Hematopoietic multipotent progenitor cell treated with erythropoietin and hydrocortisone succinate and interleukin-3 and kit ligand, for 4 days (in vitro differentiated cells): ENCODE data around the gene FBLN7.

Experiments
- DNase-seq: peaks from one replicate; pipeline ENCODE4 v3.0.0-alpha.2; 2015

FBLN7 gene

DNA sequence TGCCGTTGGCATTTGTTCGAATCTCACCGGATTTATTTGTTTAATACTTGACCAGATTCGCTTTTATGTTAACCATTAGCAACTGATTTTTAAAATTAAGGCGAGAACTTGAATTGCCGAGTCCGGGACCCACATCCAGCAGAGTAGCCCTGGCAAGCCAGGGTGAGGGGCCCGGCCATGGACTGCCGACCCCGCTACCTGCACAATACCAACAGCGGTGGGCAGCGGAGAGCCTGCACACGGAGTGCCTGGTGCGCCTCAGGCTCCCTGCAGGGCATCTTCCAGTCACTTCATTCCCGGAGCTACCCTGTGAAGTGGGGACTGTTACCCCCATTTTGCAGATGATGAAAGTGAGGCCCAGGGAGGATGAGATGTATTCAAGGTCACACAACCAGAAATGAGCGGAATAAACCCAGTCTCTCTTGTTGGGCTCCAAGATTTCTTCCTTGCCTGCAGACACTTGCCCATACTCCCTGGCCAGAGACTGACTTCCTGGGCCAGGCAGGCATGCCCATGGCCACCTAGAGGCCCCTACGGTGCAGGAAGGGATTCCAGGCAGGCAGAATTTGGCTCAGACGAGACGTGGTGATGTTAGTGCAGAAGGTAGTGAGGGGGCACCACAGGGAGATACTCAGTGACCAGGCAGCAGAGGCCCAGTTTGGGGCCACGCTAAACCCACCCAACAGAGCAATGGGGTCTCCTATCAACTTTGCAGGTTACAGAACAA lies 2.9 kb downstream of the FBLN7 start:
- no peak for DNase-seq

DNA sequence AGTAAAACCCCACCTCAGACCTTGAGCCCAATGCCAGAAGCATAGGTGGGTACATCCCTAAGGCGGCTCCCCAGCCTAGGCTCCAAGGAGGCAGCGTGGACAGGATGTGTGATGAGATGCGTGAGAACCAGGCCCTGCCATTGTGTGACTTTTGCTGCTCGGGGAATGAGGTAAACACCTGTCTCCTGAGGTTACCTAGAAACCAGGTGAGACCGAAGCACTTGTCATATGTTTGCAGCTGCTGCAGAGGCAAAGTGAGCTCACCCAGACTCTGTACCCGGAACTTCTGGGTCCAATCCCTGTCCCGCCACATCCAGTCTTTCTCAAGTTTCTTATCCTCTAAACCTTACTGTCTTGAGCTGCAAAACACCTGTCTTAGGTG lies 3.4 kb downstream of the FBLN7 start:
- DNase-seq = no peak

DNA sequence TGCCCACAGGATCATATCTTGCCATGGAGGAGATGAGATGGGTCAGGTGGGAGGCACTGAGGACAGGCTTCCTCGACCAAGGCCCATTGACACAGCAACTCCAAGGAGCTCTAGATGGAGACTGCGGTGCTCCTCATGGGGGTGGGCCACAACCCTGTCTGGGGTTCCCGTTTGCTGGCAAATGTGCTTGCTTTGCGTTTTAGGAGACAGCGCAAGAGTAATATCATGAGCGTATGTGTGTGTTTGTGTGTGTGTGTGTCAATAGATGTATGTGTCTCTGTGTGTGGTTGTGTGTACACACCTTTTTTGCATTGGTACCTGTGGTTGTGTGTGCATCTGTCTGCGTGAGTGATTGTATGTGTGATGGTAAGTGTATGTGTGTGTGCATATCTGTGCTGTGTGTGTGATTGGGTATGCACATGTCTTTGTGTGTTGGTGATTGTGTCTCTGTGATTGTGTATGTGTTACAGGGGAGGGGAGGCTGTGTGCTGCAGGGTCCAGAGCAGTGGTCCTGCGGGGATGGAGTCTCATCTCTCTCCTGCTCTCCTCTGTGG lies 4.4 kb downstream of the FBLN7 start:
- no peak for DNase-seq

DNA sequence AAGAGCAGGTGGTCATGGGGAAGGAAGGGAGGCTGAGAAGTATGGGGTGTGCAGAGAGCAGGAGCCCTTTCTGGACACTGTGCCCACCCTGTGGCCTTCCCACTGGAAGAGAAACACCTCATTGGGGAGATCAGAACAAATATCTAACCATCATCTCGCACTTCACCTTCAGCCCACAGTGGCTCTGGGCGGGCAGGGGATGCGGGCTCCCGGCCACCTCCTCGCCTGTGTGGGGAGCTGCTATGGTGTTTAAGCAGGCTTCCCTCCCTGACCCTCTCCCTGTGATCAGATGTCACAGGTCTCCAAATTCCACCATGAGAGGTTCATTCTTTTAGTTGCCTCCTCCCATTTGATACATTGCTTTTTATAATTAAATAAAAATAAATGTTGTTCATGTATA lies 5.0 kb downstream of the FBLN7 start:
- DNase-seq = no peak

DNA sequence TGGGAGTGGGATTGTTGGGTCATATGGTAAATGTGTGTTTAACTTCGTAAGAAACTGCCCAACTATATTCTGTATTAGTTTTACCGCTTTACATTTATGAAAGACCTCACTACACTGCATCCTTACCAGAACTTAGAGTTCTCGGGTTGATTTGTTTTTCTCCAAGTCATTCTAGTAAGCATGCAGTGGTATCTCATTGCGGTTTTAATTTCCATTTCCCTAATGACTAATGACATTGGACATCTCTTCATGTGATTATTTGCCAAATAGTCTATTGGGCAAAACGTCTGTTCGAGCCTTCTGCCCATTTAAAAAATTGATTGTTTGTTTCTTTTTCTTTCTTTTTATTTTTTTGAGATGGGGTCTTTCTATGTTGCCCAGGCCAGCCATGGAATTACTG lies 6.8 kb downstream of the FBLN7 start:
- no peak for DNase-seq

DNA sequence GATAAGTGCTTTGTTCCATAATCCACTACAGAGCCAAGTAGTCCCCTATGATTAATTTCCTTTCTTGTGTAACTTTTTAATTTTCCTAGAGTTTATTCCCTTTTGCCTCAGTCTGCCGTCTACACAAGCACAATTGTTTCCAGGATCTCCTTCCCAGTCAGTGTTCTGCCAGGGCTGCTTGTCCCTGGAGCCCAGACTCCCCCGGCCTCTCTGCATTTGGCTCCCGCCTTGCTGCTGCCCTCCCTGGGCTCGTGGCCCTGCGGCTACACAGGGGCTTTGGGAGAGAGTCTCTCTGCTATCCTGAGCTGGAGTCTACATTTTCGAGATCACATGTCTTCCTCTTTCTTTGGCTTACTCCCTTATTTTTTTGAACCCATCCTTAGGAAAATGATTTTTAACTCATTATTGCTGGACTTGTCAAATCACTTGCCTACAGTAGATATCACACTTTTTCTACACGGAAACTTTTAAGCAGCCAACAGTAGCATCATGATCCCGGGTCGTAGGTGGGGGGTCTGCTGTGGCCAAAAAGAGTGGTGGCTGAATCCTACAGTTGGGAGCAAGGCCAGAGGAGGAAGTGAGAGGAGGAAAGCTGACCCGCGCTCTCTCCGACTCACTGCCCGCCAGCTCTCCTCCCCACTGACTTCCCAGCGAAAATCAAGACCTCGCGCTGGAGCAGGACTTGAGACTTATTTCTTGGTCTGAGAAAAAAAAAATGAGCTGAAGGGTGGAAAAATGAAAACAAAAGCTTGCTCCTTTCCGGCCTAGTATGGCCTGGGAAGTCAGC lies 9.4 kb downstream of the FBLN7 start:
- no peak for DNase-seq

DNA sequence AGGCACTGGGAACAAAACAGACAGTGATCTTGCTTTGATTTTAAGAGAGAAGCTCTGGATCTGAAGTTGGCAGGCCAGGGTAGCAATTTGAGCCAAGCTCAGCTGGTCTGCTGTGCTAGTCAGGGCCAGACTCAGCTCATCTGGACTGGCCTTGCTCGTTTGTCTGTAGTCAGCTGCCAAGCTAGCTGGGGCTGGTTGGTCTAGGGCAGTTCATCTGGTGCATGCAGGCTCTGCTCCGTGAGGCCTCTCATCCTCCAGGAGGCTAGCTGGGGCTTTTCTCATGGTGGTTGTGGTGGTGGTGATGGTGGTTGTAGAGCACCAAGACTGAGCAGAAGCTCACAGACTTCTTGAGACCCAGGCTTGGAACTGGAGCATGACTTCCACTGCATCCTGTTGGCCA lies 10.3 kb downstream of the FBLN7 start:
- no peak for DNase-seq

DNA sequence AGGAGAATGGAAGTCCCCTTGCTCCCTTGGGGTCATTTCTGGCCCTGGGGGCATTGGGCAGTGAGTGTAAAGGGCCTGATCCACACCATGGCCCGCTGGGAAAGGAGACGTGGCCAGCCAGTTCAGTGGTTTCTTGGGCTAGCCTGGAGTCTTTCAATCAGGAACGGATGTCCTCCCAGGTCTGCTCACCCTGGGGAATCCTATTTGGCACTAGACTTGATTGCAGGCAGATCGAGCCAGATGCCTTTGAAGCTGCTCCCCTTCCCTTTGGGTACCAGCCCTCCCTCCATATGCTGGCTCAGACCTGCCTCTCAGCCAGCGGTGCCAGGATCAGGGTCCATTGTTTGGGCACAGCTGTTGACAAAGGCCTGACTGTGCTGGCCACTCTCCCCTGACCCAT lies 11.0 kb downstream of the FBLN7 start:
- no peak for DNase-seq

DNA sequence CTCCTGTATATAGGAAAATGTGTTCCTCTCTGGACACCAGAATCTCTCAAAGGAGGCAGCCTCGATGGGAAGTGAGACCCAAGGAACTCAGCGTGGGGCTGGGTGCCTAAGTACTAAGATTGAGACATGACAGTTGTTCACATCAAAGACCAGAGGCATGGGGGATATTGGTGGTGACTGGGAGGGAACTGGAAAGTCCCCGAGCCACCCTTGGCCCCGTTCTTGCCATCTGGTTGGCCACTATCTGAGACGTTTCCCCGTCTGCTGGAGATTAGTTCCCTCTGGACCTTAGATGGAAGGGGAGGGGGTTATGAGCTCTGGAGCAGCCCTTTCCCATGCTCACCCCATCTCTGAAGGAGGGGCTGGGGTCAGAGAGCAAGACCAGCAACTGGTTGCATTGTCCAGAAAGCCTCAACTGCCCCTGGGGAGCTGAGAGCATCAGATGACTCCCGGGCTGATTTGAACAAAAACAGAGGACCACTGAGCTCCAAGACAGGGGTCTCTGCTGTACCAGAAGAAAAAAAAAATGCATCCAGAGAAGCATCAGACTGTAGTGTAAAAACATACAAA lies 11.8 kb downstream of the FBLN7 start:
- no peak for DNase-seq

DNA sequence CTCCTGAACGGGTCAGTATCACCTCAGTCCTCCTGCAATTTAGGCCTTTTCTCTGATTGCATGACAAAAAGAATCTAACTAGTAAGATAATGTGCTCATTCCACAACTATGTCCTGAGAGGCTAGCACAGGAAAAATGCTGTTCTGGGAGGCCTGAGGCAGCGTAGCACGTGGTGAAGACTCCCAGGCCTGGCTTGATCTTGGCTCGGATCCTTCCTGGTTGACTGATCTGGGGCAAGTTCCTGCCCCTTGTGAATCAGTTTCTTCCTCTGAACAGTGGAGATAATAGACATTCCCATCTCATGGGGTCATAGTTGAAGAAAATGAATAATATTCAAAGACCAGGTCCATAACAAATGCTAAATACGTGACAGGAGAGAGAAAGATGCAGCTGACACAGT lies 12.3 kb downstream of the FBLN7 start:
- DNase-seq = no peak

DNA sequence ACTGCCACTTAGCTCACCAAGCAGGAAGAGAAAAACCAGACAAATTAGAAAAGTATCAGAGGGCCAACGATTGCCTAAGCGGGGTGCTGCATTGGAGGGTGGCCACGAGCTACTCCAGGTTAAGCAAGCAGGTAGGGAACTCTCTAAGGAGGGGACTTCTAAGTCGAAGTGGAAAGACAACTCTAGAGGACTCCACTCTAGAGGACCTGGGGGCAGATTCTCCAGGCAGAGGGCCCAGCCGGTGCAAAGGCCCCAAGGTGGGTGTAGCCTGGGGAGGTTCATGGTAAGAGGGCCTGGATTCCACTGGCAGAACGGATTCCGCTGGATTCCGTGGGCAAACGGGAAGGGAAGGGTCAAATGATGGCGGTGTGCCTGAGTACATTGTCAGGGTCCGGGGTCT lies 12.7 kb downstream of the FBLN7 start:
- DNase-seq = no peak

DNA sequence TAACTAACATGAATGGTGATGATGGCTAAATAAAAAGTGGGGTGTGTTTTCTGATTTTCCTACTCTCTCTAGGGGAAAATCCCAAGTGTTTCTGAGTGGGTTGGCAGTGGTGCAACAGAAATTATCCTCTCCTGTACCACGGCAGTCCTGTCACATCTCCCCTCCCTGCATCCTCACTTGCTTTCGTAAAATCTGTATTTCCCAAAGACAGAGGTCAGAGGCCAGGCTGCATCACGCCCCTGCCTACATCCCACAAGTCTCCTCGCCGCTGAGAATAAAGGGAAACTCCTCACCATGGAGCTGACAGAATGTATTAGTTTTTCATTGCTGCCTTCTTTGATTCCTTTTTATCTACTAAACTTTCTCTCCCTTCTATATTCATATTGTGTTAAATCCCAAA lies 13.1 kb downstream of the FBLN7 start:
- DNase-seq = no peak

DNA sequence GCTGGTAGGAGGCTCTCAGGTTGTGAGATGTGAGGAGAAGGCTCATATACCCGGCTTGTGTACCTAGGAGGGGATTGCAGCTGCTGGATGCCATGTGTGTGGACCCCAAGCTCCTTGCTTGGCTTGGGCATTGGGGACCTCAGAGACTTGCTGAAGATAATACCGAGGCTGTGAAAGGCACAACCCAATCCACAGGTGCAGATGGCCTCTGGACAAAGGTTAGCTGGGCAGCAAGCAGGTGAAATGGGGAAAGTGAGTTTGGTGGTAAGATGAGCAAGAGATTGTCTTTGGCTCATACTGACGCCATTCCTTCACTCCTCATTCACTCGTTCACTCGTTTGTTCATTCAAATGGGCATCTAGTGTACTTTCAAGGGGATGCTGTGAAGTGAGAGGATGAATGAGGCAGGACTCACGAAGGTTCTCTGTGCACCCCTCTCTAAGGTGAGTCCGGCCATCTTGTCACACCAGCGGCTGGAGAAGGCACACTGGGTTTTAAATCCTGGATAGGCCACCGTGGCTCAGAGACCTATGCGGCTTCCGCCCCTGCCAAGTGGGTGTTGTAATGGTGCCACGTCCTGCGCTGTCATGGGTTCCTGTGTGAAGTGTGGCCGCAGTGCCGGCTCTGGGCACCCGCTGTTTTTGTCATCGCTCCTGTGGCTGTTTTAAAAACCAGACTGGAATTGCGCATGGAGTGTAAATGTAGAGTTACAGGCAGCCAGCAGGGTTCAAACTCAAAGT lies 13.7 kb downstream of the FBLN7 start:
- no peak for DNase-seq

DNA sequence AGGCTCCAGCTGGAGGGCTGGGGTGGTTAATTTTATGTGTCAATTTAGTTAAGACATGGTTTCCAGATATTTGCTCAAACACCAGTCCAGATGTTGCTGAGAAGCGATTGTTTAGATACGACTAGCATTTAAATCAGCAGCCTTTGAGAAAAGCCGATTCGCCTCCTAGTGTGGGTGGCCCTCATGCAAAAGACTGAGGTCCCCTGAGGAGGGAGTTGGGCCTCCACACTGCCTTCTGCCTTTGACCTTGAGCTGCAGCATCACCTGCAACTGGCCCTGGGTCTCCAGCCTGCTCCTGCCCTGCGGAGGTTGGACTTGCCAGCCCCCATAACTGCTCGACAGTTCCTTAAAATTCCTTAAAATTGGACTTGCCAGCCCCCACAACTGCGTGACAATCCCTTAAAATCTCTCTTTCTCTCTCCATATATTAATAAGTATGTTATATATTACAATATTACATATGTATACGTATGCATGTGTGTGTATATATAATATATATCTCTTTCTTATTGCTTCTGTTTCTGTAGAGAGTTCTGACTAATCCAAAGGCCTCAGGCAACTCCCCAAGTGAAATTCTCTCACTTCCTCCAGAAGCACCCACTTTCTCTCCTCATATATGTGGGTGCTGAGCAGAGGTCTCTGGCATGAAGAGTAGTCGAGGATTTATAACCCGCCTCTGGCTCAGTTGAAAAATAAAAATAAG lies 14.4 kb downstream of the FBLN7 start:
- no peak for DNase-seq

DNA sequence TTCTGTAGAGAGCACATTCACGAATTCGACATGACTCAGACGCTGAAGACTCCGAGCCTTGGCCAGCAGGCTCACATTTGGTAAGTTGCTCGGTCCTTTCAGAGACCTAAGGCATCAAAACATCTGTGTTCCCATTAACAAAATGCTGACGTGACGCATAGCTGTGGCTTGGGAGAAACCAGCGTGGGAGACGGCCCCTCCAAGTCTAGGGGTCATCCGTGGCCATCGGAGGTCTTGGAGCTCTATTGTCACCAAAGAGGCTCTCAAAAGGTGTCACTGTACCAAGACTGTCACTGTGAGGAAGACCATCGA lies 14.9 kb downstream of the FBLN7 start:
- DNase-seq = no peak

DNA sequence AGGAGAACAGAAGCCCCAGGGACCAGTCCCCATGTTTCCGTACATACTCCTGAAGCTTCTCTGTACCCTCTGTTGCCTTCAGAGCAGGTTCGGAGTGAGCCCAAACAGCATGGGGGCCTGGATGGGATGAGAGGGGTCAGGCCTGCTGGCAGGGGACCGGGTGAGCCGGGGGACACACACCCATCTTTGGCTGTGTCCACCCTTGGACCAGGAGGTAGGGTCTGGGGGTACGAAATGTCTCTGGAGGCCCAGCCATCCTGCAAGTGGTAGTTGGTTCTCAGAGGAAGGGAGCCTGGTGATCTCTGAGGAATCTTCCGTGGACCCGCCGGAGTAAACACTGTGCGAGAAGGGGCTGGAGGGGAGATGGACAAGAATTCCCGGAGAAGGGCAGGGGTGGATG lies 15.3 kb downstream of the FBLN7 start:
- no peak for DNase-seq

DNA sequence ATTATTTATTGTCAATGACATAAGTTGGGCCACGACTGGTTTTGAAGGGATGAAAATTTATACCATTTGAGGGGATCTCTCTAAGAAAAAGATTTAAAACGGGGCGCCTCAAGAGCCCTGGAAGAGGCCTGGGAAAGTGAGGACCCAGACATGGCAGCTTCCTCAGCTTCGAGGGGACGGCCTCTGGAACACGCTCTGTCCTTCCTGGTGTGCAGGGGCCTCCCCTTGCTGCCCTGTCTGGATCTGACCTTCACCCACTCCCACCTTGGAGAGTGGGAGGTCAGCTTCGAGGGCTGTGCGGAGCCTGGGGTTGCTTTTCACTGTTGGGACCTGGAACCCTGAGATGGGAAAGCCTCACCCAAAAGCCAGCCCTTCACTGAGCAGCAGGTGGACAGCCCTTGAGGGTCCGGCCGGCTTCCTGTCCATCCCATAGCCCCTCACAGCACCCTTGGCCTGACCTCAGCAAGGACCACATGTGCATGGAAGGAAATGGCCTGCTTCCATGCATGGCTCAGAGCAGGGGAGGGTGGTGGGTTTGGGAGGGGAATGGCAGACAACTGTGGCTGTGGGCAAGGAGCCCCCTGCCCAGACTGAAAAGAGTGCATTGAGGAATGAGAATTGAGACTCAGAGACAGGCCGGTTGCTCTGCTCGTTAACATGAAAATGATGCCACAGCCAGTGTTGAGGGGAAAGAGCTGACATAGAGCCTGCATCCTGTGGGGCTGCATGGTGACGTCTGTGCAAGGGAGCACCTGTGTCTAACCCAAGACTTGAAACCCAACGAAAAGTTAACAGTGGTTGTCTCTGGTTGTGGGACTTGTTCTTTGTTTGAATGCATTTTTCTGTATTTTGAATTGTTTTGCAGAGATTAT lies 16.3 kb downstream of the FBLN7 start:
- DNase-seq = no peak

DNA sequence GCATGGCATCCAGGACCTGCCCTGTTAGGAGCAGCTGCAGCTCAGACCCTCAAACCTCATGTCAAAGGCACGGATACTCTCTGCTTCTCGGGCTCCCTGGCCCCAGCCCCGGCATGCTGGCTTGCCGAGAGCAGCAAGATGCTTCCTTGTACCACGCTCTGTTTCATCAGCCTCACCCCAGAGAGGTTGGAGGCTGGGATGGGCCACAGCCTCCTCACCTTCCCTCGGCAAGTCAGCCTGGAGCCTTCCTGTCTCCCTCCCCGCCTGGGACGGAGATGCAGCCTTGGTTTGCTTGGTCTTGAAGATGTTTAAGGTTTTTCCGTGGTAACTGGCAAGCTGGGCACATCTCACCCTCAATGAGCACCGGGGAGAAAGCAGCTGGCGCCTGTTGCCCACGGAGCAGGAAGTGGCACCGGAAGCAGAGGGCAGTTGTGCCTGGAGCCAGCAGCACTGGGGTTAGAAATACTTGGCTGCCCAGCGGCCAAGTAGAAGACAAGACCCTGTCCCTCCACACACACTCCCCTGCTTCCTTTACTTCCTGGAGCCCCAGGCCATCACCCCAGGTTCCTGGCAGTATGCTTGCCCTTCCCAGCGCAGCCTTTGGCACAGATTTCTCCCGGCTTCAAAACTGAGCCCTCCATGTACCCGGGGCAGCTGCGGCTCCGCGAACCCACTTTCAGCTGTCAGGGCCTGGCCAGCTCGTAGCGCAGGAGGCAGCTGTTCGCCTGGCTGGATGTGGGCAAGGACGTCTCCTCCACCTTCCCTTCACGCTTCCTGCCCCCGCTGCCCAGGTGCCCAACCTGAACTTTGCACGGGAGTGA lies 17.4 kb downstream of the FBLN7 start:
- peak; percentile 60 for DNase-seq

DNA sequence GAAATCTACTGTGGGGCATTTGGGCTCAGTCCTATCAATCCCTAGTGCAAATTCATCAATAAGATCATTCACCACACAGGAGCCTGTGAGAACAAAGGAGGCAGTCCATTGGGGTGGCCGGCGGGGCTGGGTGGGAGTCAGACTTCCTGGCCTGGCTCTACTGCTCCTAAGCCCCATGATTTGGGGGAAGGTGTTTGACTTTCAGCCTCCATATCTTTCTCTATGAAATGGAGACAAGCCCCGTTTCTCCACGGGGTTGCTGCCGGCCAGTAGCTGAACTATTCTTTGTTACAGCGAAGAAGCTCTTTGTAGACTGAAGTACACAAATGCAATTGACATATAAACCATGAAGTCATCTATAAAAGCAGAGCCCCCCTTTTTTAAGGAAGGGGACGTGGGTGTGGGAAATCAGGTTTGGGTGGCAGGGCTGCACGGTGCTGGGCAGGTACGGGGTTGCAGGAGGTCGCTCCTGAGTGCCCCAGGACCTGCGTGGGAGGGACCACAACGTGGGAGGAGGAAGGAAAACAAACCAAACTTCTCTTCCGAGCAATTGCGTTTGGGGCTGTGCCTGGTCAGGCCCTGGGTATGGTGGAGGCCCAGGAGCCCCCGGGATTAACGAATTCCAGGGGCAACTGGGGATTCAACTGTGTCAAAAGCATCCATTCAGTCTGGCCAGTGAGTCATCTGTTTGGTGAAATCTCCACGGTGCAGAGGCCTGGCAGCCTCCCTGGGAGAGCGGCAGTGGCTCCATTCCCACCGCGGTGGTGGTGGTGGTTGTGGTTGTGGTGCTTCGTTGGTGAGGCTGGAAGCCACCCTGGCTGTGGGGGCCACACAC lies 18.2 kb downstream of the FBLN7 start:
- peak; percentile 15 for DNase-seq

DNA sequence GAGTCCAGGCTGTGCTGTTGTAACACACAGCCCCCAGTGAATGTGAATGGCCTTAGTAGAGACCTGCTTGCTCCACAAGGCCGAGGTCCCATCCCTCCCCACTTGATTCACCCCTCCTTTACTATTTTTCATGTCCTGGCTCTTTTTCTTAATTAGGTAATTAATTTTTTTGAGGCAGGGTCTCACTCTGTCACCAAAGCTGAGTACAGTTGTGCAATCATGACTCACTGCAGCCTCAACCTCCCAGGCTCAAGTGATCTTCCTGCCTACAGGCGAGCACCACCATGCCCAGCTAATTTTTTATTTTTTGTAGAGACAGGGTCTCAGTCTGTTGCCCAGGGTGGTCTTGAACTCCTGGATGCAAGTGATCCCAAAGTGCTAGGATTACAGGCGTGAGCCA lies 19.3 kb downstream of the FBLN7 start:
- DNase-seq = no peak
